HEK293T (cell line): Measurements from ENCODE around the gene CD226.

ENCODE experiments used
- FOXK2 ChIP-seq: fragments of 450-650 bp; IDR thresholded peaks from 2 replicates; pipeline ENCODE4 v1.6.1; 2016; ENCODE audit warnings: mild to moderate bottlenecking
- FOXM1 ChIP-seq: fragments of 450-650 bp; IDR thresholded peaks from 2 replicates; pipeline ENCODE4 v1.6.1; 2017; ENCODE audit warnings: mild to moderate bottlenecking, borderline replicate concordance
- TARDBP ChIP-seq: fragments of 450-650 bp; IDR thresholded peaks from 2 replicates; pipeline ENCODE4 v1.6.1; 2016

DNA sequence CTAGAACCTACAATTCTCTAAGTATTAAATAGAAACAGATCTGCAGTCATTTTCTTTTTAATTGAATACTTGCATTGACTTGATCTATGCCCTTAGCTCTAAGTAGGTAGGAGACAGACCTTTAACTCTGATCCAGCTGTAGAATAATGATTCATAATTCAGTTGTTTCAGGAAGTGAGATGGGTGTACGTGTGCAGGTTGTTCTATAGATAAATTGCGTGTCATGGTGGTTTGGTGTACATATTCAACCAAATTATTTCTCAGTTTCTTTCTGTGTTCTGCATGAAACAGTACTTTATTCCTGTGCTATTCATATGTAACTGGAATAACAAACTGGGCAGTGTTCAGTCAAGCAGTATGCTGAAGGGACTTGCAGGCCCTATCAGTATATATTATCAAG, 34.3 kb upstream of the CD226 start:
- no peak for TF ChIP-seq FOXK2
- no peak for TF ChIP-seq TARDBP
- TF ChIP-seq FOXM1: no peak
